ENCODE data around the gene RIMKLB.
"Not testable (repeated sequence)": the region's sequence is repeated elsewhere in the genome, so short reads cannot be mapped to it uniquely, and the experiment has no call there.

Gene RIMKLB

DNA sequence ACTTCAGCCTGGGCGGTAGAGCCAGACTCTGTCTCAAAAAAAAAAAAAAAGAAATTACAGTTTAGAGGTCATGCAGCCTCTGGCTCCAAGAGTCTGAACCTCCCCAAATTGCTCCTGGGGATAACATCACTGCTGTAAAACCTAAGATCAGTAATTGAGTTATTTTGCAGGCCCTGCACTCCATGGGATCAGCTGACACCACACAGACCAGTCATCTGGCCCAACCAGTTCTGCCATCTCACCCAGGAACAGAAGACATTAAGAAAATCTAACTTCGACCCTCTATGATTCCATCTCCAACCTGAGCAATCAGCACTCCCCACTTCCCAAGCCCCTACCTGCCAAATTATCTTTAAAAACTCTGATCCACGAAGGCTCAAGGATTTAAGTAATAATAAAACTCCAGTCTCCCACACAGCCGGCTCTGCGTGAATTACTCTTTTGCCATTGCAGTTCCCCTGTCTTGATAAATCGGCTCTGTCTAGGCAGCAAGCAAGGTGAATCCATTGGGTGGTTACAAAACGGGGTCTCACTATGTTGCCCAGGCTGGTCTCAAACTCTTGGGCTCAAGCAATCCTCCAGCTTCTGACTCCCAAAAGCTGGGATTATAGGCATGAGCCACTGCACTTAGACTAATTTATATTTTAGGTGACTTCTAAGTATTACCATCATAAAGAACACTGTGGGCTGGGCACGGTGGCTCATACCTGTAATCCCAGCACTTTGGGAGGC, 123.1 kb downstream of the RIMKLB start:
- not testable (repeated sequence) for DNase-seq

DNA sequence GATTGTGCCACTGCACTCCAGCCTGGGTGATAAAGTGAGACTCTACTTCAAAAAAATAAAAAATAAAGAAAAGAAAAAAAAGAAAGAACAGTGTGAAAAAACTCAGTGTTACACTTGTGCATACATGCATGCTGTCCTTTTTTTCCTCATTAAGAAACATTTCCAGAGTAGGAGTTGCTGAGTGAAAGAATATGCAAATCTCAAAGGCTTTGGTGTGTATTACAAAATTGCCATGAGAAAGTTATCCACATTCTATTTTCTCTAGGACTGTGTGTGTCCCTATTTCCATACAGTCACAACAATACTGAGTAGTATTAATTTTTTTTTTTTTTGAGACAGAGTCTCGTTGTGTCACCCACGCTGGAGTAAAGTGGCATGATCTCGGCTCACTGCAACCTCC, 123.8 kb downstream of the RIMKLB start:
- DNase-seq: no peak

DNA sequence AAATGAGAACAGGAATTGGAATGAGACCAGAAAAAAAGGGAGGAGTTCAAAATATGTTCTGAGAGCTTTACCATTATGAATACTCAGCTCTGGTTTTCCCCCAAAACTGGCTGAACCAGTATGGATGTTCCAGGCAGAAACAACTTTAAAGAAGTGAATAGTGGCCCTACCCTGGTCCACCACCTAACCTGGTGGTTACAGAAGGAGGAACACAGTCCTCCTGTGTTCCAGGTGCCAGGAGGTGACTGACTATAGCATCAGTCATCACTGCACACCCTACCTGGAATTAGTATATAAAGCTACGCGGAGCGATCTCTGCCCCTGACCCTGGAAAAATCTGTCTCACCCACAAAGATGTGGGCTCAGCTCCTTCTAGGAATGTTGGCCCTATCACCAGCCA, 124.5 kb downstream of the RIMKLB start, which contains the start of gene A2ML1:
Gene A2ML1 (plus strand): TSS at position 324 of the 400 bp plus-strand sequence. CDS start 31 bp downstream, at position 355.
- DNase-seq: no peak

DNA sequence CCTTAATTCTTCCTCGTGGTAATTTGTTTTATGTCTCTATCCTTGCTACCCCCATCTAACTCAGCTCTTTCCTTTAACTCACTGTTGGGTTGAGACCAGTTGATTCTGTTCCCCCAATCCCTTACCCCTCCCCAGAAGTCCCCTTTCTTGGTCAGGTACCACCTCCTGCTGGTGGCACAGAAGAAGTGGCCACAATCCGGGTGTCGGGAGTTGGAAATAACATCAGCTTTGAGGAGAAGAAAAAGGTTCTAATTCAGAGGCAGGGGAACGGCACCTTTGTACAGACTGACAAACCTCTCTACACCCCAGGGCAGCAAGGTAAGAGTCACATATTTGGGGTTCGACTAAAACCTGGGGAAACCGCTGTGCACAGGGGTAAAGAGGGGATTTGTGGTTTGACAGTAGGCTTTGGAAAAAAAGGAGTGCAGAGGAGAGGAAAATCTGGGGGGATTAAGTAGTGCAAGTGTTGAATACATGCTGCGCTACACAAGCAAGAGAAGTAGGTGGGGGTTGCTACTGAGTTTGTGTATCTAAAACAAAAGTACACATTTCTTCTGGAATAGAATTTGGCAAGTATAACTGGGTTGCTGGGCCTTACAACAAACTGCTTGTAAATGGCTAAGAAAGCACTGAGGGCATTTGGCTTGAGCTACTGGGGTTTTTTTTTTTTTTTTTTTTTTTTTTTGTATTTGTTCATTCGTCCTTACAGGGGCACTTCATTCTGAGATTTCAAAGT, 125.9 kb downstream of the RIMKLB start:
- DNase-seq: no peak

DNA sequence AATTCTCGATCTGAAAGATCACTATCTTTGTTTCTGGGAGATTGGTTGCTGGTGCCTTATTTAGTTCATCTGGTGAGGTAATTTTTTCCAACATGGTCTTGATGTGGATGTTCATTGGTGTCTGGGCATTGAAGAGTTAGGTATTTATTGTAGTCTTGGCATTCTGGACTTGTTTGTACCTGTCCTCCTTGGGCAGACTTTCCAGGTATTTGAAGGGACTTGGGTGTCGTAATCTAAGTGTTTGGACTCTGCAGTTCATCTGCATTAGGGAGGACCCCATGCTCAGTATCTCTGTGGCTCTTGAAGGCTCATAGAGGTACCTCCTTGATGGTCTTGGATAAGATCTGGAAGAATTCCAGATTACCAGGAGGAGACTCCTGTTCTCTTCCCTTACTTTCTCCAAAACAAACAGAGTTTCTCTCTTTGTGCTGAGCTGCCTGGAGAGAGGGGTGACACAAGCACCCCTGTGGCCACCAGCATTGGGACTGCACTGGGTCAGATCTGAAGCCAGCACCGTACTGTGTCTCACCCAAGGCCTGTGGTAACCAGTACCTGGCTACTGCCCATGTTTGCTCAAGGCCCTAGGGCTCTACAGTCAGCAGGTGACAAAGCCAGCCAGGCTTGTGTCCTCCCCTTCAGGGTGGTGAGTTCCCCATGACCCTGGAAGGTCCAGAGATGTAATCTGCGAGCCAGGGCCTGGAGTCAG, 129.9 kb downstream of the RIMKLB start:
- DNase-seq: no peak

DNA sequence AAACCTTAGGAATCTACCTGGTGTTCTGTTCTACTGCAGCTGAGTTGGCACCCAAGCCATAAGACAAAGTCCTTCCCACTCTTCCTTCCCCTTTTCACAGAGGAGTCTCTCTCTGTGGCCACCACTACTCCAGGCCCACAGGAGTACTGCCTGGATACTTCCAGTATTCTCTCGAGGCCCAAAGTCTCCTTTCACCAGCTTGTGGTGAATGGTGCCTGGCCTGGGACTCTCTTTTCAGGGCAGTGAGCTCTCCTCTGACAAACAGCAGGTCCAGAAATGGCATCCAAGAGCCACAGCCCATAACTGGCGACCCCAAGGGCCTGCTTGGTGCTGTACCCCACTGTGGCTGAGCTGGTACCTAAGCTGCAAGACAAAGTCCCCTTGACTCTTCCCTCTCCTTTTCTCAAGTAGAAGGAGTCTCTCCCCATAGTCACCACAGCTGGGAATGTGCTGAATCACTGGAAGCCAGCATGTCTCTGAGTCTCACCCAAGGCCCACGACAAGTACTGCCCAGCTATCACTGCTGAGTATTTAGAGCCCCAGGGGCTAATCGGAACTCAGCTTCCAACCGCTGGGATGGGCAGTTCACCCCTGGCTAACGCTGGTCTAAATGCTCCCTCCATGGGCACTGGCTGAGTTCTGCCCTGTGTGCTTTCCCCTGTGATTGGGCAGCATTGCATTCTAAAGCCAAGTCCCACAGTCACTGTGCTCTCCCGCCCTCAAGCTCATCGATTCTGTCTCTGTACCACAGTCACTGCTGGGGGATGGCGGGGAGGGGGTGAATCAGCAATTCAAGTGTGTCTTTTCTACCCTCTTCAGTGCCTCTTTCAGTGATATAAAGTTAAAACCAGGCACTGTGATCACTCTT, 130.7 kb downstream of the RIMKLB start:
- DNase-seq: no peak

DNA sequence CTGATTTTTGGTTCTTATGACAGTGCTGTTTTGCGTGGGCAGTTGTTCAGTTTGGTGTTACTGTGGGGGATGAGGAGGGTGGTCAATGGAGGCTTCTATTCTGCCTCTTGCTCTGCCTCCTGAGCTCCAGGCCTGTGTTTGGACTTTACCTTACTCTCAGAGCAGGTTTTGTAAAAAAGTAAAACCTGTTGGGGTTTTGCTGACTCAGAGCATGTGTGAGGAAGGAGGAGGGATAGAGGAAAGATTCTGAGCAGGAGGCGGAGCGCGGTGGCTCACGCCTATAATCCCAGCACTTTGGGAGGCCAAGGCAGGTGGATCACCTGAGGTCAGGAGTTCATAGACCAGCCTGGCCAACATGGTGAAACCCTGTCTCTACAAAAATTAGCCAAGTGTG, 131.3 kb downstream of the RIMKLB start:
- DNase-seq: no peak

DNA sequence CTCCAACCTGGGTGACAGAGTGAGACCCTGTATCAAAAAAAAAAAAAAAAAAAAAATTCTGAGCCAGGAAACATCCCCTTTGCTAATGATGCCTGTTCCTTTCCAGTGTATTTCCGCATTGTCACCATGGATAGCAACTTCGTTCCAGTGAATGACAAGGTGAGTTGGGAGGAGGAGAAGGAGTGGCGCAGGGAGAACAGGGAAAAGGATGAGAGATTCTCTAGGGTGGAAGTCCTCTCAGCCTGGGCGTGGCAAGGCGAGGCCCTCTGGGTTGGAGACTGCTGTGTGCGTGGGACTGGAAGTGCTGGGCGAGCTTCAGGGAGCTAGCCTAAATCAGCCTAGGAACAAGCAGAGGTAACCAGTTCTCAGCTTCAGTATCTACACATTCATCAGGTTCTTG, 131.8 kb downstream of the RIMKLB start:
- DNase-seq: no peak

DNA sequence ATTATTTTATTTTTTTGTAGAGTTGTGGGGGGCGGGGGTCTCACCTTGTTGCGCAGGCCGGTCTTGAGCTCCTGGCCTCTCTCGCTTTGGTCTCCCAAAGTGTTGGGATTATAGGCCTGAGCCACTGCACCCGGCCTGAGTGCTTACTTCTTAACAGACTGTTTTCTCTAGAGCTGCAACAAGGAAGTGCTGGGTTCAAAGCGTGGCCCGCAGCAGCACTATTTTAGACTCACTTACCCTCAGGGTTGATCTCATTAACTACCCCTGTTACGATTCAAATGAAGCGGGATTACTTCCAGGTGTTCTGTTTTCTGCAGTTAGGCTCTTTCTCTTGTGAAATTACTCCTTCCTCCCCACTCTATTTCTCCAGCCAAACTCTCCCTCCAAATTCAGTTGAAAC, 133.3 kb downstream of the RIMKLB start:
- no peak for DNase-seq

DNA sequence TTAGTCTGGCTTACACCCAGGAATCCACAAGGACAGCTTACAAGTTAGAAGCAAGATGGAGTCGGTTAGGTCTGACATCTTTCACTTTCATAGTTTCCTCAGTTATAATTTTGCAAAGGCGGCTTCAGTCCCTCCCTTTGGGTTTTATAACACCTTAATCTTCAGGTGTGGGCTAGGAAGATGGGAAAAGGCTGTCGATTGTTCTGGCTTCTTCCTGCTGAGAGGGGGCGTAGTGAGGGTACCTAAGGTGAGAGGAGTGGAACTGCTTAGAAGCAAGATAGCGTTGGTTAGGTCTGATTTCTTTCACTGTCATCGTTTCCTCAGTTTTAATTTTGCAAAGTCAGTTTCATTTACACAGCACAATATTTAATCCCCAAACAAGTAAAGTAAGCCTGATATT, 134.7 kb downstream of the RIMKLB start:
- DNase-seq: no peak
